Right lobe of liver (tissue), 4 donors: ENCODE data around the gene IGFL4.

Experiments
- POLR2A ChIP-seq: fragments of 450-650 bp; IDR thresholded peaks from one replicate; pipeline ENCODE4 v1.6.1; 2017; ENCODE audit warnings: antibody characterized with exemption, mild to moderate bottlenecking
- TF ChIP-seq, protein P1 (sequence below), 4 donors: fragments of 200-600 bp in 3 of 4; fragments of 450-650 bp in 1 of 4; IDR thresholded peaks; one replicate each; pipeline versions ENCODE4 v1.5.1 to v1.8.0; 2016 to 2022; ENCODE audit warnings: antibody characterized with exemption in 4 of 4, mild to moderate bottlenecking in 2 of 4
- donor health status: DM: no; HTN: no; CAD: no.
- donor health status: DM: no; HTN: no; CAD: no.
- donor health status: DM: no; HTN: yes; CAD: no.

DNA sequence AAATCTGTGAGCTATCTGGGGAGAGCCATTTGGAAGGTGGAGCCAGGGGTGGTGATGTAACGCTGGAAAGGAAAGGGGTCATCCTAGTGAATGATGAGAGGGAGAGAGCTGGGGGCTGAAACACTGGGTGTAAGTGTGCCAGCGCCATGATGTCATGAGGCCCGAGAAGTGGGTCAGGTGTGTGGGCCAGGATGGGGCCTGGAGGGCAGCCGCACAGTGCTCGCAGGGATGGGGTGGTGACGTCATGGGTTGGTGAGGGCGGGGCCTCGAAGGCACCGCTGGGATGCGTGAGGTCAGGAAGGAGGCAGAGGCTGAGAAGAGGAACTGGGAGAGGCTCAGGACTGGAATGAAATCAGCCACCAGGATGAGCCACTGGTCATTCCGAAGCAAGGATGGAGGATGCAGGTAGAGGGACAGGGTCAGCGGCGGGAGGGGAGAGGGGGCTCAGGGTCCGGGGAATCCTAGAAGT, 41.1 kb downstream of the IGFL4 start:
- TF ChIP-seq, protein P1, sequence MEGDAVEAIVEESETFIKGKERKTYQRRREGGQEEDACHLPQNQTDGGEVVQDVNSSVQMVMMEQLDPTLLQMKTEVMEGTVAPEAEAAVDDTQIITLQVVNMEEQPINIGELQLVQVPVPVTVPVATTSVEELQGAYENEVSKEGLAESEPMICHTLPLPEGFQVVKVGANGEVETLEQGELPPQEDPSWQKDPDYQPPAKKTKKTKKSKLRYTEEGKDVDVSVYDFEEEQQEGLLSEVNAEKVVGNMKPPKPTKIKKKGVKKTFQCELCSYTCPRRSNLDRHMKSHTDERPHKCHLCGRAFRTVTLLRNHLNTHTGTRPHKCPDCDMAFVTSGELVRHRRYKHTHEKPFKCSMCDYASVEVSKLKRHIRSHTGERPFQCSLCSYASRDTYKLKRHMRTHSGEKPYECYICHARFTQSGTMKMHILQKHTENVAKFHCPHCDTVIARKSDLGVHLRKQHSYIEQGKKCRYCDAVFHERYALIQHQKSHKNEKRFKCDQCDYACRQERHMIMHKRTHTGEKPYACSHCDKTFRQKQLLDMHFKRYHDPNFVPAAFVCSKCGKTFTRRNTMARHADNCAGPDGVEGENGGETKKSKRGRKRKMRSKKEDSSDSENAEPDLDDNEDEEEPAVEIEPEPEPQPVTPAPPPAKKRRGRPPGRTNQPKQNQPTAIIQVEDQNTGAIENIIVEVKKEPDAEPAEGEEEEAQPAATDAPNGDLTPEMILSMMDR (IDR thresholded peaks at IDR 0.05) = no peak
- TF ChIP-seq POLR2A = no peak
